ENCODE results near the gene C20orf141.
"Not testable (repeated sequence)": the region's sequence is repeated elsewhere in the genome, so short reads cannot be mapped to it uniquely, and the experiment has no call there.

C20orf141 gene

DNA sequence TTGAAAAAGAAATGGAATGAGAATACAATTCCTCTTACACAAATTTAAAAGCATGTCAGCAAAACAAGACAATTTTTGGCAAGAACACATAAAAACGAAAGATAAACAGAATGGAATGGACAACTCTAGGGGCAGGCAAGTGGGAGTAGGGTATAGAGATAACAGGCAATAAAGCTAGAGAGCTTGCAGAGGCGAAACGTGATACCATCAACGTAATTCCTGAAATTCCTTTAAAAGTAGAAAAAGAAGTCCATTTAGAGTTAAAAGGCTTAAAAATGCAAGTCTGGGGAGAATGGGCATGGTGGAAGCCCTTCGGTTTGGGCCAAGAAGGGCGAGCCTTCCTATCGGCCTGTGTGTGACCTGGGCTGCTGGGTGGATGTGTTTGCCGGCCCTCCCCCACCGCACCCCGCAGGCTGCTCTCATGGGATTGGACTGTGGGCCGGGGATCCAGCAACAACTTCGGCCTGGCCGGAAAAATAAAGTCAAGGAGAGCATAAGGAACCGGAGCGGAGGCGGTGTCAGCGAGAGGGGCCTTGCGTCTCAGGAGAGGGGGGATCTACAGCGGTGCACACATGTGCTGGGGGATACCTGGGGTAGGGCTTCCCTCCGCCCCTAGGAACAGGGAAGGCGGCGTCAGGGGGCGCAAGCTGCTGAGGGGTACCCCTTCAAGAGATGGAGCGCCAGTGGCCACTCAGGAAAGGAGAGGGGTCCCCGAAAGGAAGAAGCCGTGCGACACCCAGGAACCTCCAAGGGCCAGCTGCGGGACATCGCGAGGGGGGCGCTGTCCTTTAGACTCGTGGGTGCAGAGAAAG, 5.5 kb downstream of the C20orf141 start:
- peak; percentile 56 for DNase-seq (ENCODE audit: low spot score)

GRCh38 chr20:2820896-2821869, 6.4 kb downstream of the C20orf141 start:
- peak; percentile 23 for DNase-seq (ENCODE audit: low spot score)

DNA sequence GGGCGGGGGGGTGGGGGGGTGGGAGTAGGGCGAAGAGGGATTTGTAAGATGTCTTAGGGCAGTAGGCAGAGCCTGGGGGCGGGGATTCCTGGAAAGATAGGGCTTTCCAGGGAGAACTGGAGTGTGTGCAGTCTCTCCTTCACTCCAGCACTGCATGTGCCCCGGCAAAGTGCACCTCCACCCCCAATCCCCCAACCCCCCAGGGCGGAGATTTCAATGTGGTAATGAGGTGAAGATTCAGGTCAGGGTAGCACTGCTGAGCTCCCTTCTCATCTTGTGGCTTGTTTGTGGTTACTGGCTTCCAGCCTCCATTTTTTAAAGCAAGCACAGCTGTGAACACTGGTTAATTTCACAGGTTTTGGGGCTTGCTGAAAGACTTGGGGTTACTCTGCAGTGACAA, 7.3 kb downstream of the C20orf141 start:
- DNase-seq (ENCODE audit: low spot score) = no peak

DNA sequence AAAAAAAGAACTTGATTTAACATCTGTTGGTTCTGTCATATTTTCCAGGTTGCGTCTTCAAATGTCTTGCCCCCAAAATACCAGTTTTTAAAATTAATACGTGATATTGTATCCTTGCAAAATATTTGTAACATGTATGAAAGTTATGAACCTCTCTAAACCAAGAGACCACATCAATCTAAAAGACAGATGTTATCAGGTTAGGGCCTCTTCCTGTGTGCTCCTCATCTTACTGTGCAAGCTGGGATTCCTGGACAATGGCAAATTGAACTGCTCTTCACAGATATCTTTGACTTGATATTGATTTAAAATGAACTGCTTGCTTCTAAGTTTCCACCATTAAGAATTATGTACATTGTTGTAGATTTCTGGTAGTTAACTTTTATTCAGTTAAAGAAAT, 11.0 kb downstream of the C20orf141 start:
- no peak for DNase-seq (ENCODE audit: low spot score)

DNA sequence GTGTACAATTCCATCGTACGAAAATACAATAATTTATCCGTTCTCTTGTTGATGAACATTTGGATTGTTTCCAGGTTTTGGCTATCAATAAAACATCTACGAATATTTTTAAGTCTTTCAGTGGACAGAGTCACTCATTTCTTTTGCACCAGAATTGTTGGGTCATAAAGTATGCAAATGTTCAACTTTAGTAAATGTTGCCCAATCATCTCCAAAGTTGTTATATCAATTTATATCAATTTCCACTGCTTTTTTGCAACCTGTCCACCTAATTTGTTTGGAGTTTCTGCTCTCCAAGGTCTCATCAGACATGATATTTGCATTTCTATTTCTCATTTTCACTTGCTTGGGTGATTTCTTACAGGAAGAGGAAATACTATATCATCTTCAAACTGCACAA, 11.9 kb downstream of the C20orf141 start:
- DNase-seq (ENCODE audit: low spot score) = no peak

DNA sequence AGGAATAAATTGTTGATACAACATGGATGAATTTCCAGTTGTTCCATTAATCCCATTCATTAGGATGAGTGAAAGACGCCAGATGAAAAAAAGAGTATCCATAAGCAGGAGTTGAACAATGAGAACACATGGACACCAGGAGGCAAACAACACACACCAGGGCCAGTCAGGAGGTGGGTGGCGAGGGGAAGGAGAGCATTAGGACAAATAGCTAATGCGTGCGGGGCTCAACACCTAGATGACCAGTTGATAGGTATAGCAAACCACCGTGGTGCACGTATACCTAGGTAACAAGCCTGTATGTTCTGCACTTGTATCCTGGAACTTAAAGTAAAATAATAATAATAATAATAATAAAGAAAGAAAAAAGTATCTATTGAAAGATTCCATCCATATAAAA, 14.6 kb downstream of the C20orf141 start:
- no peak for DNase-seq (ENCODE audit: low spot score)

DNA sequence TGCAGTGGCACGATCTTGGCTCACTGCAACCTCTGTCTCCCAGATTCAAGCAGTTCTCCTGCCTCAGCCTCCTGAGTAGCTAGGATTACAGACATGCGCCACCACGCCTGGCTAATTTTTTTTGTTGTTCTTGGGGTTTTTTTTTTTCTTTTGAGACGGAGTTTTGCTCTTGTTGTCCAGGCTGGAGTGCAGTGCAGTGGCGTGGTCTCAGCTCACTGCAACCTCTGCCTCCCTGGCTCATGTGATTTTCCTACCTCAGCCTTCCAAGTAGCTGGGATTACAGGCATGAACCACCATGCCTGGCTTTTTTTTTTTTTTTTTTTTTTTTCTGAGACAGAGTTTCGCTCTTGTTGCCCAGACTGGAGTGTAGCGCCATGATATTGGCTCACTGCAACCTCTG, 16.4 kb downstream of the C20orf141 start:
- not testable (repeated sequence) for DNase-seq (ENCODE audit: low spot score)

GRCh38 chr20:2833761-2834160, 19.0 kb downstream of the C20orf141 start:
- DNase-seq (ENCODE audit: low spot score) = no peak

- no peak for DNase-seq (ENCODE audit: low spot score)
These were observed 19.8 kb downstream of the C20orf141 start for GRCh38 chr20:2834401-2835110.

GRCh38 chr20:2835331-2835796, 20.6 kb downstream of the C20orf141 start:
- no peak for DNase-seq (ENCODE audit: low spot score)

- DNase-seq (ENCODE audit: low spot score) = no peak
These were observed 21.2 kb downstream of the C20orf141 start for GRCh38 chr20:2836035-2836434.

- DNase-seq (ENCODE audit: low spot score) = no peak
These were observed 22.6 kb downstream of the C20orf141 start for GRCh38 chr20:2837221-2837960.

DNA sequence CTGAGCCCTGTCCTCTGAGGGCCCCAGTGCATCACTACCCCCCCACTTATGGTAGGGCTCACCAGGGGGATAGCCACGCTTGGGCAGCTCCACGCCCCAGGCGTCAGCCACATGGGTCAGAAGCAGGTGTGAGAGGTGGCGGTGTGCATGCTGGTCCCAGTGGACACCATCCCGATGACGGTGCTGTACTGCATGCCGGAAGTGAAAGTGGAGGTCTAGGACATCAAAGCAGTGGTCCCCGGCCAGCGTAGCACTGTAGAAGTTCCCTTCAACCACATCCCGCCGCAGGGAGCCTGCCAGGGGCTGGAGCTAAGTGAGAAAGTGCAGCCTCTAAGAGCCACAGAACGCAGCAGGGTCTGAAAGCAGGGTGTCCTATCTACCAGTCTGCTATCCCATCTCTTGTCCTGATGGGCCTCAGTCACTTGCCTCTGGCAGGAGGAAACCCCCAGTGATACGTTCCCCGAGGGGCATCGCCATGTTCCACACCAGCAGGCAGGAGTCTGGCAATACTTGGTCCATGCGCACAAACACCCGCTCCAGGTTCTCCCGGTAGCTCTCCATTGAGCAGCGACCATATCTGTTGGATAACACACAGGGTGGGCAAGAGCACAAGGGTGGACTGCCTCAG, 23.5 kb downstream of the C20orf141 start:
- DNase-seq (ENCODE audit: low spot score) = no peak

DNA sequence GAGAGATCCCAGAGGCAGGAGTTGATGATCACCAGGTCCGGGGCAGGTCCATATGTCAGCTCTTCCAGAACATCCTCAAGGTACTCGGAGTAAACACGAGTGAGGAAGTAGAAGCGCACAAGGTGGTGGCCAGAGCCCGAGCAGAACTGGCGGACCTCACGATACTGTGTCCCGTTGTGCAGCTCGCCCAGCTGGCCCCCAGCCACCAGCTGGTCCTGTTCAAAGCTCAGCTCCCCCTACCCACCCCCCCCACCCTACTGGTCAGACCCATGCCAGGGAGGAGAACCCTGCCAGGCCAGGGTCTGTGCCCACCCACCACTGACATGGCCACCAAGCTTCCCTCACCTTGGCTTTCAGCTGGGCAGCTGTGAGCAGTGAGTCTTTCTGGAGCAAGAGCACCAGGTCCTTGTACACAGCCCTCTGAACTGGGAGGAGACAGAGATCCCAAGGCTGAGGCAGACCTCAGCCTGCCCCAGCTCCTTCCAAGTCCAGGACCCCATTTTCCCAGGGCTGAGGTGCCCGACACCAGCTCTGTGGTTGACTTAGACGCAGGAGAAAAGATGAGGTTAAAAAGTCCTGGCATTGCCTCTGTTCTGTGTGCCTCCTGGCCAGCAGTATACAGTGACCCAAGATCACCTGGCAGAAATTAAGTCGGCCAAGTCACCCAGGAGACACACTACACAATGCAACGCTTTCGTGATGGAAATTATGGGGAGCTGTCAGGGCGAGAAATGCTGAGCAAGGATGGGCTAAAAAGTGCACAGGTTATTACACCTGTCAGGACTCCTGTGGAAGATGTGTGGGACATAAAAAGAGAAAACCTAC, 24.3 kb downstream of the C20orf141 start:
- no peak for DNase-seq (ENCODE audit: low spot score)

DNA sequence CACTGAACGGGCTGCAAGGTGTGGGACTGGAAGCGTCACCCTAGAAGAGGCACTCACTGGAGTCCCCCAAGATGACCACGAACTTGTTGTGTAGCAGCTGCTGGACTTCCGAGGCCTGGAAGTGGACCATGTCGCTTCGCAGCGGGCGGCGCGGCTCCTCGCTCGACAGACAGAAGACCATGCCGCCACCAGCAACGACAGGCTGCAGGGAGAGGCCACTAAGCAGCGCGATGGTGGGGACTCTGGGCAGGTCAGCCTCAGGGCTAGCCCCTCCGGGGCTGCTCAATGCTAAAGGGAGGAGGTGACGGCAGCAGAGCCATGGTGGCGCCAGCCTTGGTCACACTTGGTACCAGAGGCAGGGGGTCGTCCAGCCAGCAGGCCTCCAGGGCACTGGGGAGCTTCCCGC, 24.9 kb downstream of the C20orf141 start:
- no peak for DNase-seq (ENCODE audit: low spot score)

DNA sequence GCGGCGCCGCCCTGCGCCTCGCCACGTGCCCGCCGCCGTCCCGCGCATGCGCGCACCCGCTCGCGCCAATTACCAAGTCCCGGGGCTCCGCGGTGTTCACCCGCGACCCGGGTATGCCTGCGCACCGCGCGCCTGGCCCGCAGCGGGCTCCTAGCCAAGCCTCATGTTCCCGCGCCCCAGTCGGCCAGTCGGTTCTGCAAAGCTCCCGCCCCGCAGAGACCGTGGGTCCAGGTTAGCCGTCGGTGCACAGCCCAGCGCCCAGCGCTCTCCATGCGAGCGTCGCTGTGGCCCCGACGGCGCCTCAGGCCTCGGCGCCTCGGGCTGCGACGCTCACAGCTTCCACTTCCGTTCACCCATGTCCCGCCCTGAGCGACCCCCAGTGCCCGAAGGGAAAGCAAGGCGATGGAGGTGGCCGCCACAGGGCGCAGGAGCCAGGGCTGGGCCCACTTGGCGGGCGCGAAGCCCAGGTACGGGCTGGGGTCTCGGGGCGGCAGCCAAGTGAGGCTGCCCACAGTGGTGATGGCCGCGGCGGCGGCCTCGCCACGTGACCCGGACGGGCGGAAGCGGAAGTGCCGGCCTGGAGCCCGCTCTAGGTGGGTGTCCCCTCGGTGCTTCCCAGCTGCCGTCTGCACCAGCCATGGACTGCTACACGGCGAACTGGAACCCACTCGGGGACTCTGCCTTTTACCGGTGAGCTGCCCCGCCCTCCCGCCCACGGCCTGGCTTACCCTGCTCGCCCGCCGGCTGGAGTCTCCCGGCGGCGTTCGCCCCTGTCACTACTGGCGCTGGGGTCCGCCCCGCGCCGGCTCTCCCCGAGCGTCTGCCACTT, 25.6 kb downstream of the C20orf141 start, which contains the start of the genes PCED1A and VPS16:
Gene PCED1A, minus strand, starts transcription at position 518 of the 829 bp plus-strand sequence. CDS start 743 bp downstream, outside the sequence.
Gene VPS16, plus strand, starts transcription at position 608 of the 829 bp plus-strand sequence. Its CDS starts 30 bp downstream, at position 638.
- DNase-seq (ENCODE audit: low spot score) = peak; percentile 98

- DNase-seq (ENCODE audit: low spot score) = peak; percentile 85
These were observed 26.3 kb downstream of the C20orf141 start for GRCh38 chr20:2840967-2841531.

- no peak for DNase-seq (ENCODE audit: low spot score)
These were observed 30.8 kb downstream of the C20orf141 start for GRCh38 chr20:2845607-2846006.
